ENCODE results near the gene FMO1.

DNA sequence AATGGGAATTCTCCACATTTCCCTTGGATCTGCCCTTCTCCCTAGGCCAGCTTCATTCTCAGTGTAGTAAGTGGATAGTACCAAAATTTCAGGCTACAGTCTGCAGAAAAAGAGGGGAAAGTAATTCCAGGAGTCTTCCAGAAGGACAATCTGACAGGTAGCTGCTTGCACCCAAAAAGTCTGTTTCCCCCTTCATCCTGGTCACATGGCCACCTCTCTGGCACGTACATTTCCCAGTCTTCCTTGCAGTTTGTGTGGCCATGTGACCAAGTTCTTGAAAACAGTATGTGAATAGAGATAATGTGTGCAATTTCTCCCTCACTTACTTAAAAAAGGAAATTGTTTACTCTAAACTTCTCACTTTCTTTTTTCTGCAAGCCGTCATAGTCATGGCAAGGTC, 51.0 kb downstream of the FMO1 start:
- TF ChIP-seq CTCF (IDR thresholded peaks at IDR 0.05; ENCODE audit: low read length) (no peak), EZH2 (IDR thresholded peaks at IDR 0.05; ENCODE audit: borderline replicate concordance, low read length) (no peak)
